Ishikawa (cell line): ENCODE measurements around the gene ABCC6.

ENCODE experiments used
- CEBPB ChIP-seq: IDR thresholded peaks from 2 replicates; pipeline ENCODE4 v1.6.1; 2012
- CREB1 ChIP-seq: IDR thresholded peaks from 2 replicates; pipeline ENCODE4 v1.6.1; 2012; ENCODE audit warnings: low read depth
- EGR1 ChIP-seq: IDR thresholded peaks from 2 replicates; pipeline ENCODE4 v1.6.1; 2012
- EP300 ChIP-seq: IDR thresholded peaks from 2 replicates; pipeline ENCODE4 v1.6.1; 2012; ENCODE audit warnings: borderline replicate concordance
- FOXM1 ChIP-seq: IDR thresholded peaks from 2 replicates; pipeline ENCODE4 v1.6.1; 2012; ENCODE audit warnings: low read depth, borderline replicate concordance
- MAX ChIP-seq: IDR thresholded peaks from 2 replicates; pipeline ENCODE4 v1.6.1; 2012
- NFIC ChIP-seq: IDR thresholded peaks from 2 replicates; pipeline ENCODE4 v1.6.1; 2012
- RAD21 ChIP-seq: IDR thresholded peaks from 2 replicates; pipeline ENCODE4 v1.6.1; 2012; ENCODE audit warnings: low read depth
- REST ChIP-seq: IDR thresholded peaks from 2 replicates; pipeline ENCODE4 v1.6.1; 2012; ENCODE audit warnings: low read depth, mild to moderate bottlenecking
- TAF1 ChIP-seq: IDR thresholded peaks from 2 replicates; pipeline ENCODE4 v1.6.1; 2012; ENCODE audit warnings: low read depth, mild to moderate bottlenecking
- TCF12 ChIP-seq: IDR thresholded peaks from 2 replicates; pipeline ENCODE4 v1.6.1; 2012; ENCODE audit warnings: low read depth
- TEAD4 ChIP-seq: IDR thresholded peaks from 2 replicates; pipeline ENCODE4 v1.6.1; 2012
- USF1 ChIP-seq: IDR thresholded peaks from 2 replicates; pipeline ENCODE4 v1.6.1; 2012
- YY1 ChIP-seq: IDR thresholded peaks from 2 replicates; pipeline ENCODE4 v1.6.1; 2012; ENCODE audit warnings: low read depth
- ZBTB7A ChIP-seq: IDR thresholded peaks from 2 replicates; pipeline ENCODE4 v1.6.1; 2012; ENCODE audit warnings: low read depth

The ABCC6 gene

DNA sequence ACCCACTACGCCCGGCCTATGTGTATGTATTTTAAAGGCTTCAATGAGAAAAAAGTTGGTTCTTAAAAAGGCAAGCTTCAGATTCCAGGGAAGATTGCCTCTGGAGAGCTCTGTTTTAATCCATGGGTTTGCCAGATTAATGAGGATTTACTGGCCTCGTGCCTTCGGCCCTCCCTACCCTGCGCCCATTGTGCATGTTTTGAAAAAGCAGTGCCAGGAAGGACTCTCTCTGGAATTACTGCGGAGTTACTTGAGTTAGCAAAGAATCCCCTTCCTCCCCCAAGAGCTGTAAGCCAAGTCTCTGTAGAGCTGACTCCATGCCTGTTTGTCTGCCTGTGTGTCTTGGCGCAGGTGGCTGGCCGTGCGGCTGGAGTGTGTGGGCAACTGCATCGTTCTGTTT lies 98.9 kb downstream of the ABCC6 start:
- no peak for TF ChIP-seq USF1
- no peak for TF ChIP-seq MAX
- no peak for TF ChIP-seq CEBPB
- no peak for TF ChIP-seq REST
- no peak for TF ChIP-seq FOXM1
- no peak for TF ChIP-seq NFIC
- no peak for TF ChIP-seq EP300
- no peak for TF ChIP-seq CREB1
- no peak for TF ChIP-seq RAD21
- no peak for TF ChIP-seq TEAD4
- no peak for TF ChIP-seq TCF12
- no peak for TF ChIP-seq TAF1
- TF ChIP-seq ZBTB7A, result no peak
- no peak for TF ChIP-seq YY1

GRCh38 chr16:16122264-16122663 lies 101.0 kb downstream of the ABCC6 start:
- TF ChIP-seq CREB1 (no peak), REST (no peak), CEBPB (no peak), TCF12 (no peak), TAF1 (no peak), USF1 (no peak), TEAD4 (no peak), YY1 (no peak), EP300 (no peak), FOXM1 (no peak), RAD21 (no peak), NFIC (no peak), MAX (no peak), EGR1 (no peak), ZBTB7A (no peak)

GRCh38 chr16:16121185-16121727 lies 102.0 kb downstream of the ABCC6 start:
- no peak for TF ChIP-seq ZBTB7A
- TF ChIP-seq TCF12, result no peak
- TF ChIP-seq YY1, result no peak
- no peak for TF ChIP-seq EGR1
- TF ChIP-seq TEAD4, result no peak

- TF ChIP-seq TAF1, result no peak
- TF ChIP-seq TCF12, result no peak
- no peak for TF ChIP-seq EGR1
- no peak for TF ChIP-seq MAX
- no peak for TF ChIP-seq ZBTB7A
- no peak for TF ChIP-seq YY1
- TF ChIP-seq RAD21, result no peak
Observed at GRCh38 chr16:16120382-16121184, 102.7 kb downstream of the ABCC6 start.

- TF ChIP-seq REST (no peak), USF1 (no peak), MAX (no peak), ZBTB7A (no peak), EGR1 (no peak), TAF1 (no peak), FOXM1 (no peak), CREB1 (no peak)
Observed at GRCh38 chr16:16120044-16120381, 103.3 kb downstream of the ABCC6 start.
